K562 (cell line): ENCODE results near the gene CDCA3. TPM values are rescaled to one million over a fixed set of nuclear protein-coding genes. Genes with fewer than 3 reads are reported as not detected.

ENCODE experiments used
- FOXK1 ChIP-seq: sonication (generic); formaldehyde crosslinking; IDR thresholded peaks from 2 replicates; pipeline ENCODE4 v1.8.0; 2022; ENCODE audit warnings: missing genetic modification reagents, mild to moderate bottlenecking, borderline replicate concordance
- HCFC1 ChIP-seq: IDR thresholded peaks from 2 replicates; pipeline ENCODE4 v1.6.1; 2012; ENCODE audit warnings: low read depth, low read length, improper control_type of control experiment
- HNRNPLL ChIP-seq: fragments of 200-400 bp; formaldehyde crosslinking; IDR thresholded peaks from 2 replicates; pipeline ENCODE4 v1.6.1; 2017; ENCODE audit warnings: low read length, low read depth, mild to moderate bottlenecking; ENCODE audit not compliant: poor library complexity, severe bottlenecking
- MECOM ChIP-seq: fragments of 250-450 bp; sonication (Bioruptor Pico); IDR thresholded peaks from 2 replicates; pipeline ENCODE4 v1.8.0; 2022; ENCODE audit warnings: inconsistent platforms
- TCF7 ChIP-seq: sonication (generic); IDR thresholded peaks from 2 replicates; pipeline ENCODE4 v1.6.1; 2016; ENCODE audit warnings: antibody characterized with exemption, borderline replicate concordance
- ZFX ChIP-seq: sonication (generic); formaldehyde crosslinking; IDR thresholded peaks from 2 replicates; pipeline ENCODE4 v1.8.0; 2022; ENCODE audit warnings: mild to moderate bottlenecking, missing genetic modification reagents, moderate library complexity
- ZNF174 ChIP-seq: fragments of 250-450 bp; sonication (Bioruptor Pico); IDR thresholded peaks from 2 replicates; pipeline ENCODE4 v1.4.0; 2020; ENCODE audit warnings: mild to moderate bottlenecking
- ZNF584 ChIP-seq: fragments of 200-800 bp; sonication (Bioruptor generic); IDR thresholded peaks from 2 replicates; pipeline ENCODE4 v1.6.1; 2016; ENCODE audit warnings: low read depth, mild to moderate bottlenecking, missing genetic modification characterization, missing compliant biosample characterization
- ZNF780A ChIP-seq: fragments of 250-450 bp; sonication (Bioruptor Pico); IDR thresholded peaks from 2 replicates; pipeline ENCODE4 v1.5.0; 2021; ENCODE audit warnings: mild to moderate bottlenecking
- polyA plus RNA-seq, 8 experiments: library from polyadenylated mRNA; depleted of rRNA in 4 of 8; stranded (reverse) in 5 of 8; unstranded in 3 of 8; fragments of >200 nt; fragmentation: Nextera tagmentation in 2 of 8; fragmentation: Illumina TruSeq in 1 of 8; extraction: Ambion mirVana in 2 of 8; extraction: Trizol in 1 of 8; gene quantifications; 2 replicates each; pipeline versions ENCODE4 v1.2.1 to v1.2.3, GENCODE V29; 2011 to 2014; ENCODE audit warnings: inconsistent platforms in 1 of 8, missing spikeins in 1 of 8
- total RNA-seq, 7 experiments: library from RNA; depleted of rRNA in 6 of 7; stranded (reverse); fragments of >200 nt in 6 of 7; fragmentation: Illumina TruSeq in 2 of 7; extraction: Trizol in 2 of 7; gene quantifications; 2 replicates each; pipeline versions ENCODE4 v1.2.1 to v1.2.3, GENCODE V29; 2011 to 2021; ENCODE audit warnings: low replicate concordance in 1 of 7
- TF ChIP-seq, protein P1 (sequence below), 2 experiments: fragments of 450-650 bp; IDR thresholded peaks; 2 replicates each; pipeline ENCODE4 v1.6.1; 2018; ENCODE audit warnings: mild to moderate bottlenecking in 2 of 2, low read depth in 1 of 2; ENCODE audit not compliant: partially characterized antibody in 2 of 2
- TF ChIP-seq, protein P2 (sequence below): fragments of 250-450 bp; sonication (Bioruptor Pico); IDR thresholded peaks from 2 replicates; pipeline ENCODE4 v1.8.0; 2021; ENCODE audit warnings: moderate library complexity, mild to moderate bottlenecking, inconsistent platforms
- TF ChIP-seq, protein P3 (sequence below): fragments of 450-650 bp; IDR thresholded peaks from 2 replicates; pipeline ENCODE4 v1.6.1; 2016; ENCODE audit warnings: borderline replicate concordance
- TF ChIP-seq, protein P4 (sequence below): IDR thresholded peaks from 2 replicates; pipeline ENCODE4 v1.6.1; 2012; ENCODE audit warnings: low read depth, low read length, improper control_type of control experiment, borderline replicate concordance
- TF ChIP-seq, protein P5 (sequence below): fragments of 450-650 bp; IDR thresholded peaks from 2 replicates; pipeline ENCODE4 v1.6.1; 2016; ENCODE audit warnings: mild to moderate bottlenecking

The CDCA3 gene
- total and polyA plus RNA-seq, 9 of the 15 experiments (the other 6 are each of a cell fraction or from before 2014, with no cell fraction given), result 24.2 to 80.8 (median 55.1) TPM

DNA sequence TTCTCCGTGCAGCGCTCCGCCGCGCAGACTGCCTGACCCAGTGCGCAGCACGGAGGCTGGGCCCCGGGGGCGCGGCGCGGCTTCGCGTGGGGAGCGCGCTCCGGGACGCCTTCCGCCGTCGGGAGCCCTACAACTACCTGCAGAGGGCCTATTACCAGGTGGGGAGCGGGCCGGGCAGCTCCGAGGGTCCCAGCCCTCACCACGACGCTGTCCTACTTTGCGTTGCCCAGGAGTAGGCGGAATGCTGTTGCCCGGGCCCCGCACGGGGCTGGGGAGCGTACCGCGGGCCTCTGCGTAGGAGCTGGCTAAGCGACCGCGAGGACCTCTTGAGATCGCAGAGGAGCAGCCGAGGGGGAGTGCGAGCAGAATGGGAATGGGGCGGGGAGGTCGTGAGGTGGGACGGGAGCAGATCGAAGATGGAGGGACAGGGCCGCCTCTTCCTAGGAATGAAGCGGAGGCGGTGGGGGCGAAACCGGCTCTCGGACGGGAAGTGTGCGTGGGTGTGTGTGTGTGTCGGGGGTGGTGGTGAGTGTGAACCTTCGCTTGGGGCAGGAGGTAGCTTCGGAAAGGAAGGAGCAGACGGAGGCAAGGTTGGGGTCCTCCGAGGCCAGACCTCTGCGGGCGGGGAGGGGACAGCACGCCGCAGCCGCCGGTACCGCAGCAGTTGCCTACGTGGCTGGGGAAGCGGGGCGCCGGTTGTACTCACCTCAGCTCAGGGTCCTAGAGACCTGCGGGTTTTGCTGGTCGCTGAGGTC, 22.1 kb downstream of the CDCA3 start (continued):
- TF ChIP-seq, protein P1, sequence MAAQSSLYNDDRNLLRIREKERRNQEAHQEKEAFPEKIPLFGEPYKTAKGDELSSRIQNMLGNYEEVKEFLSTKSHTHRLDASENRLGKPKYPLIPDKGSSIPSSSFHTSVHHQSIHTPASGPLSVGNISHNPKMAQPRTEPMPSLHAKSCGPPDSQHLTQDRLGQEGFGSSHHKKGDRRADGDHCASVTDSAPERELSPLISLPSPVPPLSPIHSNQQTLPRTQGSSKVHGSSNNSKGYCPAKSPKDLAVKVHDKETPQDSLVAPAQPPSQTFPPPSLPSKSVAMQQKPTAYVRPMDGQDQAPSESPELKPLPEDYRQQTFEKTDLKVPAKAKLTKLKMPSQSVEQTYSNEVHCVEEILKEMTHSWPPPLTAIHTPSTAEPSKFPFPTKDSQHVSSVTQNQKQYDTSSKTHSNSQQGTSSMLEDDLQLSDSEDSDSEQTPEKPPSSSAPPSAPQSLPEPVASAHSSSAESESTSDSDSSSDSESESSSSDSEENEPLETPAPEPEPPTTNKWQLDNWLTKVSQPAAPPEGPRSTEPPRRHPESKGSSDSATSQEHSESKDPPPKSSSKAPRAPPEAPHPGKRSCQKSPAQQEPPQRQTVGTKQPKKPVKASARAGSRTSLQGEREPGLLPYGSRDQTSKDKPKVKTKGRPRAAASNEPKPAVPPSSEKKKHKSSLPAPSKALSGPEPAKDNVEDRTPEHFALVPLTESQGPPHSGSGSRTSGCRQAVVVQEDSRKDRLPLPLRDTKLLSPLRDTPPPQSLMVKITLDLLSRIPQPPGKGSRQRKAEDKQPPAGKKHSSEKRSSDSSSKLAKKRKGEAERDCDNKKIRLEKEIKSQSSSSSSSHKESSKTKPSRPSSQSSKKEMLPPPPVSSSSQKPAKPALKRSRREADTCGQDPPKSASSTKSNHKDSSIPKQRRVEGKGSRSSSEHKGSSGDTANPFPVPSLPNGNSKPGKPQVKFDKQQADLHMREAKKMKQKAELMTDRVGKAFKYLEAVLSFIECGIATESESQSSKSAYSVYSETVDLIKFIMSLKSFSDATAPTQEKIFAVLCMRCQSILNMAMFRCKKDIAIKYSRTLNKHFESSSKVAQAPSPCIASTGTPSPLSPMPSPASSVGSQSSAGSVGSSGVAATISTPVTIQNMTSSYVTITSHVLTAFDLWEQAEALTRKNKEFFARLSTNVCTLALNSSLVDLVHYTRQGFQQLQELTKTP (IDR thresholded peaks at IDR 0.05; ENCODE audit: low read depth in 1 of 2, partially characterized antibody in 2 of 2), result peak in 1 of 2 experiments; percentile 59
- TF ChIP-seq, protein P2, sequence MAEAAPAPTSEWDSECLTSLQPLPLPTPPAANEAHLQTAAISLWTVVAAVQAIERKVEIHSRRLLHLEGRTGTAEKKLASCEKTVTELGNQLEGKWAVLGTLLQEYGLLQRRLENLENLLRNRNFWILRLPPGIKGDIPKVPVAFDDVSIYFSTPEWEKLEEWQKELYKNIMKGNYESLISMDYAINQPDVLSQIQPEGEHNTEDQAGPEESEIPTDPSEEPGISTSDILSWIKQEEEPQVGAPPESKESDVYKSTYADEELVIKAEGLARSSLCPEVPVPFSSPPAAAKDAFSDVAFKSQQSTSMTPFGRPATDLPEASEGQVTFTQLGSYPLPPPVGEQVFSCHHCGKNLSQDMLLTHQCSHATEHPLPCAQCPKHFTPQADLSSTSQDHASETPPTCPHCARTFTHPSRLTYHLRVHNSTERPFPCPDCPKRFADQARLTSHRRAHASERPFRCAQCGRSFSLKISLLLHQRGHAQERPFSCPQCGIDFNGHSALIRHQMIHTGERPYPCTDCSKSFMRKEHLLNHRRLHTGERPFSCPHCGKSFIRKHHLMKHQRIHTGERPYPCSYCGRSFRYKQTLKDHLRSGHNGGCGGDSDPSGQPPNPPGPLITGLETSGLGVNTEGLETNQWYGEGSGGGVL, result no peak
- TF ChIP-seq, protein P3, sequence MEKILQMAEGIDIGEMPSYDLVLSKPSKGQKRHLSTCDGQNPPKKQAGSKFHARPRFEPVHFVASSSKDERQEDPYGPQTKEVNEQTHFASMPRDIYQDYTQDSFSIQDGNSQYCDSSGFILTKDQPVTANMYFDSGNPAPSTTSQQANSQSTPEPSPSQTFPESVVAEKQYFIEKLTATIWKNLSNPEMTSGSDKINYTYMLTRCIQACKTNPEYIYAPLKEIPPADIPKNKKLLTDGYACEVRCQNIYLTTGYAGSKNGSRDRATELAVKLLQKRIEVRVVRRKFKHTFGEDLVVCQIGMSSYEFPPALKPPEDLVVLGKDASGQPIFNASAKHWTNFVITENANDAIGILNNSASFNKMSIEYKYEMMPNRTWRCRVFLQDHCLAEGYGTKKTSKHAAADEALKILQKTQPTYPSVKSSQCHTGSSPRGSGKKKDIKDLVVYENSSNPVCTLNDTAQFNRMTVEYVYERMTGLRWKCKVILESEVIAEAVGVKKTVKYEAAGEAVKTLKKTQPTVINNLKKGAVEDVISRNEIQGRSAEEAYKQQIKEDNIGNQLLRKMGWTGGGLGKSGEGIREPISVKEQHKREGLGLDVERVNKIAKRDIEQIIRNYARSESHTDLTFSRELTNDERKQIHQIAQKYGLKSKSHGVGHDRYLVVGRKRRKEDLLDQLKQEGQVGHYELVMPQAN, result peak; percentile 45; the same call in 1 of the 2 replicates
- no peak for TF ChIP-seq ZNF174 (CRISPR knock-in tag)
- TF ChIP-seq FOXK1, result no peak
- TF ChIP-seq HCFC1, result no peak
- TF ChIP-seq ZFX, result peak; percentile 84
- no peak for TF ChIP-seq TCF7
- TF ChIP-seq, protein P4, sequence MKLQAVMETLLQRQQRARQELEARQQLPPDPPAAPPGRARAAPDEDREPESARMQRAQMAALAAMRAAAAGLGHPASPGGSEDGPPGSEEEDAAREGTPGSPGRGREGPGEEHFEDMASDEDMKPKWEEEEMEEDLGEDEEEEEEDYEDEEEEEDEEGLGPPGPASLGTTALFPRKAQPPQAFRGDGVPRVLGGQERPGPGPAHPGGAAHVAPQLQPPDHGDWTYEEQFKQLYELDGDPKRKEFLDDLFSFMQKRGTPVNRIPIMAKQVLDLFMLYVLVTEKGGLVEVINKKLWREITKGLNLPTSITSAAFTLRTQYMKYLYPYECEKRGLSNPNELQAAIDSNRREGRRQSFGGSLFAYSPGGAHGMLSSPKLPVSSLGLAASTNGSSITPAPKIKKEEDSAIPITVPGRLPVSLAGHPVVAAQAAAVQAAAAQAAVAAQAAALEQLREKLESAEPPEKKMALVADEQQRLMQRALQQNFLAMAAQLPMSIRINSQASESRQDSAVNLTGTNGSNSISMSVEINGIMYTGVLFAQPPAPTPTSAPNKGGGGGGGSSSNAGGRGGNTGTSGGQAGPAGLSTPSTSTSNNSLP, result no peak
- no peak for TF ChIP-seq ZNF584 (CRISPR knock-in tag)
- TF ChIP-seq ZNF780A (CRISPR knock-in tag), result no peak
- TF ChIP-seq HNRNPLL, result peak; percentile 67
- no peak for TF ChIP-seq MECOM
- TF ChIP-seq, protein P5, sequence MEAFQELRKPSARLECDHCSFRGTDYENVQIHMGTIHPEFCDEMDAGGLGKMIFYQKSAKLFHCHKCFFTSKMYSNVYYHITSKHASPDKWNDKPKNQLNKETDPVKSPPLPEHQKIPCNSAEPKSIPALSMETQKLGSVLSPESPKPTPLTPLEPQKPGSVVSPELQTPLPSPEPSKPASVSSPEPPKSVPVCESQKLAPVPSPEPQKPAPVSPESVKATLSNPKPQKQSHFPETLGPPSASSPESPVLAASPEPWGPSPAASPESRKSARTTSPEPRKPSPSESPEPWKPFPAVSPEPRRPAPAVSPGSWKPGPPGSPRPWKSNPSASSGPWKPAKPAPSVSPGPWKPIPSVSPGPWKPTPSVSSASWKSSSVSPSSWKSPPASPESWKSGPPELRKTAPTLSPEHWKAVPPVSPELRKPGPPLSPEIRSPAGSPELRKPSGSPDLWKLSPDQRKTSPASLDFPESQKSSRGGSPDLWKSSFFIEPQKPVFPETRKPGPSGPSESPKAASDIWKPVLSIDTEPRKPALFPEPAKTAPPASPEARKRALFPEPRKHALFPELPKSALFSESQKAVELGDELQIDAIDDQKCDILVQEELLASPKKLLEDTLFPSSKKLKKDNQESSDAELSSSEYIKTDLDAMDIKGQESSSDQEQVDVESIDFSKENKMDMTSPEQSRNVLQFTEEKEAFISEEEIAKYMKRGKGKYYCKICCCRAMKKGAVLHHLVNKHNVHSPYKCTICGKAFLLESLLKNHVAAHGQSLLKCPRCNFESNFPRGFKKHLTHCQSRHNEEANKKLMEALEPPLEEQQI, result no peak
